NB4 (cell line): Measurements from ENCODE around the gene FAM107B.

ENCODE experiments used
- CTCF ChIP-seq: IDR thresholded peaks from one replicate; pipeline ENCODE4 v1.5.1; 2012; ENCODE audit warnings: low read depth, low read length
- MYC ChIP-seq: IDR thresholded peaks from 2 replicates; pipeline ENCODE4 v1.6.1; 2011; ENCODE audit warnings: low read depth, low read length
- POLR2A ChIP-seq: IDR thresholded peaks from 2 replicates; pipeline ENCODE4 v1.6.1; 2011; ENCODE audit warnings: mild to moderate bottlenecking; ENCODE audit not compliant: insufficient read length; ENCODE audit errors: extremely low read depth

- TF ChIP-seq MYC: no peak
- TF ChIP-seq POLR2A: no peak
- TF ChIP-seq CTCF: no peak
Measured at GRCh38 chr10:14605231-14605925, 169.3 kb downstream of the FAM107B start.
